GM06990 (cell line): ENCODE data around the gene CPLX1.
A peak's percentile ranks its signal among the peaks of the same experiment; 100 is the strongest.

ENCODE experiments used
- DNase-seq: peaks from one replicate; pipeline ENCODE4 v3.0.0-alpha.2; 2011; ENCODE audit not compliant: insufficient read length; ENCODE audit errors: extremely low read depth
- H3K27me3 ChIP-seq: replicated peaks from 2 replicates; pipeline ENCODE4 v1.6.0; 2011; ENCODE audit warnings: low read length; ENCODE audit not compliant: control insufficient read depth, insufficient read depth
- H3K36me3 ChIP-seq: 2 replicates; pipeline ENCODE4 v1.5.1; 2011; ENCODE audit warnings: low read length; ENCODE audit not compliant: control insufficient read depth, insufficient read depth
- H3K4me3 ChIP-seq: replicated peaks from 2 replicates; pipeline ENCODE4 v1.5.1; 2011; ENCODE audit warnings: low read depth, mild to moderate bottlenecking, control low read depth, low read length
- CTCF ChIP-seq: IDR thresholded peaks from 2 replicates; pipeline ENCODE4 v1.5.1; 2011; ENCODE audit warnings: low read length, control low read depth, mild to moderate bottlenecking, inconsistent platforms; ENCODE audit not compliant: insufficient read depth, poor library complexity, severe bottlenecking

The CPLX1 gene

GRCh38 chr4:794900-795725 is 30.8 kb downstream of the CPLX1 start:
- no peak for DNase-seq
- TF ChIP-seq CTCF: no peak
- no peaks in the 10 kb centered on the region for H3K27me3 ChIP-seq
- no peaks in the 10 kb centered on the region for H3K36me3 ChIP-seq
- no peak overlapping the region; the same call in 1 of the 2 replicates for H3K4me3 ChIP-seq

- Histone ChIP-seq H3K36me3 (no peaks in the 10 kb centered on the region), H3K4me3 (no peak overlapping the region), H3K27me3 (no peaks in the 10 kb centered on the region; the same call in 1 of the 2 replicates)
- peak; percentile 75 for DNase-seq
- TF ChIP-seq CTCF: no peak
Measured at GRCh38 chr4:793941-794621, 31.8 kb downstream of the CPLX1 start.

GRCh38 chr4:793093-793861 is 32.7 kb downstream of the CPLX1 start:
- no peak overlapping the region for H3K4me3 ChIP-seq
- TF ChIP-seq CTCF: no peak
- H3K36me3 ChIP-seq: no peaks in the 10 kb centered on the region
- no peak for DNase-seq
- no peaks in the 10 kb centered on the region; the same call in 1 of the 2 replicates for H3K27me3 ChIP-seq

- Histone ChIP-seq H3K36me3 (no peaks in the 10 kb centered on the region), H3K27me3 (no peaks in the 10 kb centered on the region; the same call in 1 of the 2 replicates), H3K4me3 (peak overlapping the region; percentile 29)
- no peak for TF ChIP-seq CTCF
- DNase-seq: peak; percentile 70
Measured at GRCh38 chr4:792626-793092, 33.3 kb downstream of the CPLX1 start.

GRCh38 chr4:791898-792625 is 33.9 kb downstream of the CPLX1 start:
- Histone ChIP-seq H3K36me3 (no peaks in the 10 kb centered on the region), H3K4me3 (peak overlapping the region; percentile 29), H3K27me3 (no peaks in the 10 kb centered on the region; the same call in 1 of the 2 replicates)
- peak; percentile 49 for DNase-seq
- peak; percentile 22 for TF ChIP-seq CTCF
